HepG2 (cell line): ENCODE measurements around the gene MAP3K3. TPM values are rescaled to one million over a fixed set of nuclear protein-coding genes. Genes with fewer than 3 reads are reported as not detected.

Source experiments
- HNRNPH1 ChIP-seq: fragments of 200-400 bp; formaldehyde crosslinking; optimal IDR thresholded peaks from 2 replicates; pipeline ENCODE3; 2017; ENCODE audit warnings: mild to moderate bottlenecking, low read depth, low read length
- MXD1 ChIP-seq: sonication (generic); formaldehyde crosslinking; IDR thresholded peaks from 2 replicates; pipeline ENCODE4 v1.4.0; 2020; ENCODE audit warnings: mild to moderate bottlenecking, missing genetic modification reagents
- ZFP36 ChIP-seq: fragments of 150-350 bp; IDR thresholded peaks from 2 replicates; pipeline ENCODE4 v1.6.1; 2018; ENCODE audit warnings: borderline replicate concordance, low read length, low read depth; ENCODE audit not compliant: partially characterized antibody
- ZFX ChIP-seq: sonication (generic); formaldehyde crosslinking; IDR thresholded peaks from 2 replicates; pipeline ENCODE4 v1.4.0; 2020; ENCODE audit warnings: mild to moderate bottlenecking, low read depth, missing genetic modification reagents, moderate library complexity
- ZHX2 ChIP-seq, 2 experiments: sonication (generic) in 1 of 2; formaldehyde crosslinking in 1 of 2; IDR thresholded peaks; 2 replicates each; pipeline versions ENCODE4 v1.6.1 to v1.9.0; 2014 to 2022; ENCODE audit warnings: antibody characterized with exemption in 1 of 2, borderline replicate concordance in 1 of 2, inconsistent platforms in 1 of 2, low read depth in 1 of 2, missing genetic modification reagents in 1 of 2
- ZNF142 ChIP-seq: sonication (generic); formaldehyde crosslinking; IDR thresholded peaks from 2 replicates; pipeline ENCODE4 v1.4.0; 2020; ENCODE audit warnings: missing genetic modification reagents
- ZNF343 ChIP-seq: sonication (generic); formaldehyde crosslinking; IDR thresholded peaks from 2 replicates; pipeline ENCODE4 v1.4.0; 2020; ENCODE audit warnings: mild to moderate bottlenecking, missing genetic modification reagents
- ZNF460 ChIP-seq: sonication (generic); formaldehyde crosslinking; IDR thresholded peaks from 2 replicates; pipeline ENCODE4 v1.5.1; 2020; ENCODE audit warnings: missing genetic modification reagents, mild to moderate bottlenecking, borderline replicate concordance
- polyA plus RNA-seq, 8 experiments: library from polyadenylated mRNA; depleted of rRNA in 3 of 8; stranded (reverse) in 7 of 8; unstranded in 1 of 8; fragments of >200 nt; fragmentation: Illumina TruSeq in 4 of 8; extraction: Trizol in 4 of 8; gene quantifications; 2 replicates each; pipeline versions ENCODE4 v1.2.1 to v1.2.3, GENCODE V29; 2011 to 2016; ENCODE audit warnings: low read depth in 4 of 8, missing spikeins in 1 of 8, mixed read lengths in 1 of 8; ENCODE audit not compliant: insufficient read depth in 1 of 8
- total RNA-seq, 5 experiments: library from RNA; depleted of rRNA; stranded (reverse); fragments of >200 nt; fragmentation: Illumina TruSeq; extraction: Trizol; gene quantifications; 2 replicates each; pipeline ENCODE4 v1.2.3, GENCODE V29; 2016; ENCODE audit warnings: low read depth in 1 of 5
- TF ChIP-seq, protein P1 (sequence below): sonication (generic); formaldehyde crosslinking; conservative IDR thresholded peaks from 2 replicates; pipeline ENCODE4 v1.4.0; 2020; ENCODE audit warnings: missing genetic modification reagents
- TF ChIP-seq, protein P2 (sequence below): IDR thresholded peaks from 2 replicates; pipeline ENCODE4 v1.6.1; 2016; ENCODE audit warnings: missing compliant biosample characterization, missing genetic modification reagents, borderline replicate concordance
- TF ChIP-seq, protein P3 (sequence below): IDR thresholded peaks from 2 replicates; pipeline ENCODE4 v1.6.1; 2016; ENCODE audit warnings: missing genetic modification reagents, missing compliant biosample characterization

MAP3K3 gene
- total and polyA plus RNA-seq, 2 of the 13 experiments (the other 11 are each of a cell fraction or from before 2014, with no cell fraction given): 17.7 to 21.8 TPM

- TF ChIP-seq ZNF142 (CRISPR knock-in tag): no peak
- no peak for TF ChIP-seq ZFX (CRISPR knock-in tag)
- no peak for TF ChIP-seq ZHX2 (IDR thresholded peaks at IDR 0.05; ENCODE audit: low read depth)
- TF ChIP-seq ZHX2 (CRISPR knock-in tag; IDR thresholded peaks at IDR 0.05; ENCODE audit: borderline replicate concordance): no peak
- no peak for TF ChIP-seq MXD1 (CRISPR knock-in tag)
- no peak for TF ChIP-seq HNRNPH1
- TF ChIP-seq, protein P1, sequence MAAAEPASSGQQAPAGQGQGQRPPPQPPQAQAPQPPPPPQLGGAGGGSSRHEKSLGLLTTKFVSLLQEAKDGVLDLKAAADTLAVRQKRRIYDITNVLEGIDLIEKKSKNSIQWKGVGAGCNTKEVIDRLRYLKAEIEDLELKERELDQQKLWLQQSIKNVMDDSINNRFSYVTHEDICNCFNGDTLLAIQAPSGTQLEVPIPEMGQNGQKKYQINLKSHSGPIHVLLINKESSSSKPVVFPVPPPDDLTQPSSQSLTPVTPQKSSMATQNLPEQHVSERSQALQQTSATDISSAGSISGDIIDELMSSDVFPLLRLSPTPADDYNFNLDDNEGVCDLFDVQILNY (CRISPR knock-in tag): no peak
- 0 out of 2 replicates have a peak, but pooled peaks have one; percentile 16 for TF ChIP-seq ZNF343
- TF ChIP-seq ZFP36: no peak
- TF ChIP-seq ZNF460 (CRISPR knock-in tag): no peak
- TF ChIP-seq, protein P2, sequence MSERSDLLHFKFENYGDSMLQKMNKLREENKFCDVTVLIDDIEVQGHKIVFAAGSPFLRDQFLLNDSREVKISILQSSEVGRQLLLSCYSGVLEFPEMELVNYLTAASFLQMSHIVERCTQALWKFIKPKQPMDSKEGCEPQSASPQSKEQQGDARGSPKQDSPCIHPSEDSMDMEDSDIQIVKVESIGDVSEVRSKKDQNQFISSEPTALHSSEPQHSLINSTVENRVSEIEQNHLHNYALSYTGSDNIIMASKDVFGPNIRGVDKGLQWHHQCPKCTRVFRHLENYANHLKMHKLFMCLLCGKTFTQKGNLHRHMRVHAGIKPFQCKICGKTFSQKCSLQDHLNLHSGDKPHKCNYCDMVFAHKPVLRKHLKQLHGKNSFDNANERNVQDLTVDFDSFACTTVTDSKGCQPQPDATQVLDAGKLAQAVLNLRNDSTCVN: no peak
- TF ChIP-seq, protein P3, sequence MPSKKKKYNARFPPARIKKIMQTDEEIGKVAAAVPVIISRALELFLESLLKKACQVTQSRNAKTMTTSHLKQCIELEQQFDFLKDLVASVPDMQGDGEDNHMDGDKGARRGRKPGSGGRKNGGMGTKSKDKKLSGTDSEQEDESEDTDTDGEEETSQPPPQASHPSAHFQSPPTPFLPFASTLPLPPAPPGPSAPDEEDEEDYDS (CRISPR knock-in tag): peak; percentile 32; the same call in 1 of the 2 replicates
Measured at GRCh38 chr17:63601439-63602371, 20.5 kb upstream of the MAP3K3 start (continued).
